ENCODE results near the gene WIPF3.
"Not testable (repeated sequence)": the region's sequence is repeated elsewhere in the genome, so short reads cannot be mapped to it uniquely, and the experiment has no call there.

Gene WIPF3

DNA sequence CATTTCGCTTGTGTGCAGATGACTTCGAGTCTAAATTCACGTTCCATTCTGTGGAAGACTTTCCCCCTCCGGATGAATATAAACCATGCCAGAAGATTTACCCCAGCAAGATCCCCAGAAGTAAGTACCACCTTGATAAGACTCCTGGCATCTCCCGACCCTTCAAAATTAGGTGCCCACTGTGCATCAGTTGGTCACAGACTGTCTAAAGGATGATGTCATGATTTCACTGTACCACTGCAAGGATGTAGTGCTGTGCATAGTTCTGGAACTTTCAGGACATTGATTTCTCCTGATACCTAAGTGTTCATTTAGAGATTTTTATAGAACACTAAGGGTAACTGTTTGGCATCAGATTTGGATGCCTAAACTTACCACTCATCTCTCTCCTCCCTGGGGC is 83.0 kb downstream of the WIPF3 start:
- H3K4me3 ChIP-seq (ENCODE audit: low read length in 2 of 2), result no peak overlapping the region
- H3K36me3 ChIP-seq (replicated peaks in 1 of 2; ENCODE audit: control insufficient read depth in 2 of 2, insufficient read depth in 2 of 2, low read length in 2 of 2), result peaks cover 0 to 2% of the 10 kb centered on the region in 2 donors
- no peaks in the 10 kb centered on the region for H3K9me3 ChIP-seq (replicated peaks in 1 of 2; ENCODE audit: control insufficient read depth in 2 of 2, insufficient read depth in 1 of 2, low read depth in 1 of 2, low read length in 2 of 2)
- H4K91ac ChIP-seq (ENCODE audit: low read depth, low read length, poor library complexity), result no peak overlapping the region
- H3K4ac ChIP-seq (ENCODE audit: low read length), result no peak overlapping the region
- no peak overlapping the region for H2AFZ ChIP-seq (ENCODE audit: low read length)
- H2BK15ac ChIP-seq (ENCODE audit: low read length), result no peak overlapping the region
- no peak overlapping the region for H4K8ac ChIP-seq (ENCODE audit: low read depth, low read length)
- H2BK5ac ChIP-seq (ENCODE audit: low read length), result no peak overlapping the region
- H2BK12ac ChIP-seq (ENCODE audit: low read length), result no peak overlapping the region
- H3K4me1 ChIP-seq (ENCODE audit: control insufficient read depth in 2 of 2, insufficient read depth in 1 of 2, low read depth in 1 of 2, low read length in 2 of 2), result peaks cover 0 to 2% of the 10 kb centered on the region in 2 donors
- H3K14ac ChIP-seq (ENCODE audit: low read length), result no peak overlapping the region
- H3K9ac ChIP-seq (ENCODE audit: low read depth, low read length, poor library complexity), result no peak overlapping the region
- H3K18ac ChIP-seq (ENCODE audit: low read length), result no peak overlapping the region
- H3K23ac ChIP-seq (ENCODE audit: low read depth, low read length, poor library complexity), result no peak overlapping the region
- peaks cover 0 to 45% (median 0%) of the 10 kb centered on the region in 3 experiments for H3K27me3 ChIP-seq (ENCODE audit: control insufficient read depth in 3 of 3, insufficient read depth in 3 of 3, low read depth in 1 of 3, low read length in 3 of 3)
- DNase-seq (ENCODE audit: low spot score), result no peak
- no peaks in the 10 kb centered on the region for H3K79me1 ChIP-seq (ENCODE audit: low read depth, low read length)
- no peak overlapping the region for H3K27ac ChIP-seq (replicated peaks; ENCODE audit: low read length)
- no peak overlapping the region for H2BK120ac ChIP-seq (ENCODE audit: low read depth, low read length)
- H2AK5ac ChIP-seq (ENCODE audit: low read depth, low read length), result no peak overlapping the region
- no peak overlapping the region for H3K4me2 ChIP-seq (ENCODE audit: insufficient read depth, low read length, poor library complexity, severe bottlenecking)
- no CpG with 5 or more reads among the region's 5 CpGs for WGBS, 2 donors (ENCODE audit: extremely low coverage in 2 of 2, insufficient read length in 2 of 2, insufficient replicate concordance in 1 of 2)

DNA sequence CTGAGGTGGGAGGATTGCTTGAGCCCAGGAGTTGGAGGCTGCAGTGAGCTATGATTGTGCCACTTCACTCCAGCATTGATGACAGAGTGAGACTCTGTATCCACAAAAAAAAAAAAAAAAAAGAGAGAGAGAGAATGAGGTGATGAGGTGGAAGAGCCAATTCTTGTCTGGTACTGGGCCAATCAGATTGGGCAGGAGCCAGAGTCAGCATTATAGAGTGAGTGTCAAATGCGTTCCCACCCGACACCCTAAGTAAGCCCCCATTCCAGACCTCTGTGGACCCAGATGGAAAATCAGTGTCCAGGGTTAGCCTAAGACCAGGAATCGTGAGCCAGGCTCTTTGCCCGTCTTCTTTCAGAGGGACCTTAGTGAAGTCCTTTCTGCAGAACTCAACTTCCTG is 83.9 kb downstream of the WIPF3 start:
- Histone ChIP-seq H2BK120ac (ENCODE audit: low read depth, low read length) (no peak overlapping the region), H3K9me3 (replicated peaks in 1 of 2; ENCODE audit: control insufficient read depth in 2 of 2, insufficient read depth in 1 of 2, low read depth in 1 of 2, low read length in 2 of 2) (no peaks in the 10 kb centered on the region), H2AK5ac (ENCODE audit: low read depth, low read length) (no peak overlapping the region), H2BK15ac (ENCODE audit: low read length) (no peak overlapping the region), H3K4me2 (ENCODE audit: insufficient read depth, low read length, poor library complexity, severe bottlenecking) (no peak overlapping the region), H3K4ac (ENCODE audit: low read length) (no peak overlapping the region), H3K14ac (ENCODE audit: low read length) (no peak overlapping the region), H3K9ac (ENCODE audit: low read depth, low read length, poor library complexity) (peak overlapping the region; percentile 75), H3K4me1 (ENCODE audit: control insufficient read depth in 2 of 2, insufficient read depth in 1 of 2, low read depth in 1 of 2, low read length in 2 of 2) (no peaks in the 10 kb centered on the region), H2AFZ (ENCODE audit: low read length) (no peak overlapping the region), H2BK12ac (ENCODE audit: low read length) (no peak overlapping the region), H4K91ac (ENCODE audit: low read depth, low read length, poor library complexity) (no peak overlapping the region), H3K4me3 (ENCODE audit: low read length in 2 of 2) (no peak overlapping the region), H3K36me3 (replicated peaks in 1 of 2; ENCODE audit: control insufficient read depth in 2 of 2, insufficient read depth in 2 of 2, low read length in 2 of 2) (peaks cover 0 to 2% of the 10 kb centered on the region in 2 donors), H2BK5ac (ENCODE audit: low read length) (no peak overlapping the region), H3K27ac (replicated peaks; ENCODE audit: low read length) (no peak overlapping the region), H3K23ac (ENCODE audit: low read depth, low read length, poor library complexity) (peak overlapping the region; percentile 70), H3K79me1 (ENCODE audit: low read depth, low read length) (no peaks in the 10 kb centered on the region), H3K27me3 (ENCODE audit: control insufficient read depth in 3 of 3, insufficient read depth in 3 of 3, low read depth in 1 of 3, low read length in 3 of 3) (peaks cover 0 to 36% (median 0%) of the 10 kb centered on the region in 3 experiments), H4K8ac (ENCODE audit: low read depth, low read length) (no peak overlapping the region), H3K18ac (ENCODE audit: low read length) (peak overlapping the region; percentile 13)
- no CpG with 5 or more reads among the region's 4 CpGs for WGBS, 2 donors (ENCODE audit: extremely low coverage in 2 of 2, insufficient read length in 2 of 2, insufficient replicate concordance in 1 of 2)
- DNase-seq (ENCODE audit: low spot score), result no peak

DNA sequence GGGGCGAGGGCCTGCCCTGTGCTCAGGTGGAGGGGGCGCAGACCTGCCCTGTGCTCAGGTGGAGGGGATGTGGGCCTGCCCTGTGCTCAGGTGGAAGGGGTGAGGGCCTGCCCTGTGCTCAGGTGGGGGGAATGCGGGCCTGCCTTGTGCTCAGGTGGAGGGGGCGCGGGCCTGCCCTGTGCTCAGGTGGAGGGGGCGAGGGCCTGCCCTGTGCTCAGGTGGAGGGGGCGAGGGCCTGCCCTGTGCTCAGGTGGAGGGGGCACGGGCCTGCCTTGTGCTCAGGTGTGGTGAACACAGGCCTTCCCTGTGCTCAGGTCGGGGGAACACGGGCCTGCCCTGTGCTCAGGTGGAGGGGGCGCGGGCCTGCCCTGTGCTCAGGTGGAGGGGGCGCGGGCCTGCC is 84.5 kb downstream of the WIPF3 start:
- DNase-seq (ENCODE audit: low spot score); H3K4me1 ChIP-seq (ENCODE audit: control insufficient read depth in 2 of 2, insufficient read depth in 1 of 2, low read depth in 1 of 2, low read length in 2 of 2); H2AFZ ChIP-seq (ENCODE audit: low read length); H3K4me2 ChIP-seq (ENCODE audit: insufficient read depth, low read length, poor library complexity, severe bottlenecking); H3K9me3 ChIP-seq (replicated peaks in 1 of 2; ENCODE audit: control insufficient read depth in 2 of 2, insufficient read depth in 1 of 2, low read depth in 1 of 2, low read length in 2 of 2); H3K36me3 ChIP-seq (replicated peaks in 1 of 2; ENCODE audit: control insufficient read depth in 2 of 2, insufficient read depth in 2 of 2, low read length in 2 of 2); H2AK5ac ChIP-seq (ENCODE audit: low read depth, low read length); H2BK15ac ChIP-seq (ENCODE audit: low read length); H2BK120ac ChIP-seq (ENCODE audit: low read depth, low read length); H3K14ac ChIP-seq (ENCODE audit: low read length); H2BK5ac ChIP-seq (ENCODE audit: low read length); H4K91ac ChIP-seq (ENCODE audit: low read depth, low read length, poor library complexity); H2BK12ac ChIP-seq (ENCODE audit: low read length); H3K27ac ChIP-seq (replicated peaks; ENCODE audit: low read length); H3K4ac ChIP-seq (ENCODE audit: low read length); H3K4me3 ChIP-seq (ENCODE audit: low read length in 2 of 2); H4K8ac ChIP-seq (ENCODE audit: low read depth, low read length); H3K79me1 ChIP-seq (ENCODE audit: low read depth, low read length): not testable (repeated sequence)
- Histone ChIP-seq H3K23ac (ENCODE audit: low read depth, low read length, poor library complexity) (peak overlapping the region; percentile 70), H3K27me3 (ENCODE audit: control insufficient read depth in 3 of 3, insufficient read depth in 3 of 3, low read depth in 1 of 3, low read length in 3 of 3) (peaks cover 0 to 30% (median 0%) of the 10 kb centered on the region in 3 experiments), H3K9ac (ENCODE audit: low read depth, low read length, poor library complexity) (peak overlapping the region; percentile 75), H3K18ac (ENCODE audit: low read length) (peak overlapping the region; percentile 13)
- WGBS, 2 donors (ENCODE audit: extremely low coverage in 2 of 2, insufficient read length in 2 of 2, insufficient replicate concordance in 1 of 2), result no CpG with 5 or more reads among the region's 14 CpGs

DNA sequence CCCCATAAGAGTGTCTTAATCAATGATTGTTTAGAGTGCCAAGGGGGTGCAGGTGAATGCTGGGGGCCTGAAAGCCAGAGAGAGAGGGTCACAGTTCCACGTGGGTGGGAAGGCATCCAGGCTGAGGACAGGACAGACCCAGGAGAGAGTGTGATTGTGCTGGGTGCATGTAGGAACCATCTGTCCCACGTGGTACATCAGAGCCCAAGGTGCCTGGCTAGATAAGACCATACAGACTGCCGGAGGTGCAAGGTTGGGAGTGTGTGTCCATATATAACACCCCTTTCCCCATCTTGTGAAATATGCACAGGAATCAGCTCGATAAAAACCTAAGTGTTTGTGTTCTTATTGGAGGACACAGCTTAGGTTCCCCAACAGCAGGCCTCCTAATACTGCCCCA is 85.5 kb downstream of the WIPF3 start:
- Histone ChIP-seq H2BK5ac (ENCODE audit: low read length) (no peak overlapping the region), H2BK12ac (ENCODE audit: low read length) (no peak overlapping the region), H3K9ac (ENCODE audit: low read depth, low read length, poor library complexity) (no peak overlapping the region), H4K8ac (ENCODE audit: low read depth, low read length) (no peak overlapping the region), H3K4ac (ENCODE audit: low read length) (no peak overlapping the region), H3K18ac (ENCODE audit: low read length) (no peak overlapping the region), H4K91ac (ENCODE audit: low read depth, low read length, poor library complexity) (no peak overlapping the region), H3K27ac (replicated peaks; ENCODE audit: low read length) (no peak overlapping the region), H3K36me3 (replicated peaks in 1 of 2; ENCODE audit: control insufficient read depth in 2 of 2, insufficient read depth in 2 of 2, low read length in 2 of 2) (peaks cover 0 to 4% of the 10 kb centered on the region in 2 donors), H2AK5ac (ENCODE audit: low read depth, low read length) (no peak overlapping the region), H3K27me3 (ENCODE audit: control insufficient read depth in 3 of 3, insufficient read depth in 3 of 3, low read depth in 1 of 3, low read length in 3 of 3) (peaks cover 0 to 28% (median 0%) of the 10 kb centered on the region in 3 experiments), H2AFZ (ENCODE audit: low read length) (no peak overlapping the region), H3K9me3 (replicated peaks in 1 of 2; ENCODE audit: control insufficient read depth in 2 of 2, insufficient read depth in 1 of 2, low read depth in 1 of 2, low read length in 2 of 2) (no peaks in the 10 kb centered on the region), H3K14ac (ENCODE audit: low read length) (no peak overlapping the region), H2BK15ac (ENCODE audit: low read length) (no peak overlapping the region), H3K79me1 (ENCODE audit: low read depth, low read length) (no peaks in the 10 kb centered on the region), H3K4me1 (ENCODE audit: control insufficient read depth in 2 of 2, insufficient read depth in 1 of 2, low read depth in 1 of 2, low read length in 2 of 2) (no peaks in the 10 kb centered on the region), H3K23ac (ENCODE audit: low read depth, low read length, poor library complexity) (no peak overlapping the region), H3K4me2 (ENCODE audit: insufficient read depth, low read length, poor library complexity, severe bottlenecking) (no peak overlapping the region), H2BK120ac (ENCODE audit: low read depth, low read length) (no peak overlapping the region), H3K4me3 (ENCODE audit: low read length in 2 of 2) (no peak overlapping the region)
- WGBS, 2 donors (ENCODE audit: extremely low coverage in 2 of 2, insufficient read length in 2 of 2, insufficient replicate concordance in 1 of 2), result no CpG with 5 or more reads among the region's 4 CpGs
- no peak for DNase-seq (ENCODE audit: low spot score)
